Erythroblast (primary cell): ENCODE measurements around the gene CTSZ.

Experiments used
- DNase-seq, 2 experiments: peaks; one replicate each; lab custom pipeline; 2025; lab: John Stamatoyannopoulos, UW
- GATA1 ChIP-seq: IDR thresholded peaks from 2 replicates; pipeline ENCODE4 v1.6.1; 2011; ENCODE audit warnings: low read depth, mild to moderate bottlenecking, control low read depth, low read length, moderate library complexity
- POLR2A ChIP-seq: IDR thresholded peaks from 2 replicates; pipeline ENCODE4 v1.6.1; 2011; ENCODE audit warnings: mild to moderate bottlenecking, low read length

CTSZ gene

GRCh38 chr20:59003836-59004492 lies 3.1 kb downstream of the CTSZ start:
- TF ChIP-seq POLR2A (no peak), GATA1 (no peak)
- DNase-seq, result no peak

DNA sequence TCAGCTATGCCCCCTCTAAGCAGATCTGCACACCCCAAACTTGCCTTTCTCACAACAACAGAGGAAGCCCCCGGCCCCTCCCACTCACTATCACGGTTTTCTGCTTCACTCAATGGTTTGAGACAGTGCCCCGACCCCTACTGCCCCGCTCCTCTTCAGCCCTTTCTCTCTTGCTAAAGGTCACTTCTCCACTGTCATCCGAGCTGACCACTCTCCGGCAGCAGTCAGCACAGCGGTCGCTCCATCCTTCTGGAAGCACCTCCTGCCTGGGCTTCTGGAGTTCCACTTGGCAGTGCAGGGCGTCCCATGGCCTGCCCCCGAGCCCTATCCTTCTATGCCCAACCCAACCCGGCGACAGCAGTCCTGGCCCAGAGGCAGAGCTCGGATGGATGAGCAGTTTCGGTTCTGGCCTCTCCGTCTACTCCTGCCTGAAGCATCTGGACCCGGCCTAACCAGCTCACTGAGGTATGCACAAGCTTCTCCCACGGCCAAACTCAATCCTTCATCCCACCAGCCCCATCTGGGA lies 4.1 kb downstream of the CTSZ start:
- no peak for TF ChIP-seq POLR2A
- DNase-seq, result no peak

DNA sequence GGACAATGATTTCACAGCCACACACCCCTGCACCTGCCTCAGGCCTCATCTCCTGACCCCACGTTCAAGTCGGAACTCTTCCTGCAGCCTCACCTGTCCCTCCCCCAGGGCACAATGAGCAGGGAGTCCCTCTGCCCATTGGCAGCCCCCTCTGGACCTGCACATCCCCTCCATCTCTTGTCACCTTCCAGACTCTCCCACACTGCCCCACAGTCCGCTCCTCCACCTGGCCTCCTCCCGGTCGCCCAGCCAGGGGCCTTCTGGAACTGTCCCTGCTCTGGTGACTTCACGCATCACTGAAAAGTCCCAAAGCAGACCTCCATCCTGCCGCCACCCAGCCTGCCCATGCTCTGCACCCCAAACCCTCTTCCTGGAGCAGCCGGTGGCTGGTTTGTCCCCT lies 4.7 kb downstream of the CTSZ start:
- no peak for DNase-seq
- no peak for TF ChIP-seq POLR2A
- no peak for TF ChIP-seq GATA1

DNA sequence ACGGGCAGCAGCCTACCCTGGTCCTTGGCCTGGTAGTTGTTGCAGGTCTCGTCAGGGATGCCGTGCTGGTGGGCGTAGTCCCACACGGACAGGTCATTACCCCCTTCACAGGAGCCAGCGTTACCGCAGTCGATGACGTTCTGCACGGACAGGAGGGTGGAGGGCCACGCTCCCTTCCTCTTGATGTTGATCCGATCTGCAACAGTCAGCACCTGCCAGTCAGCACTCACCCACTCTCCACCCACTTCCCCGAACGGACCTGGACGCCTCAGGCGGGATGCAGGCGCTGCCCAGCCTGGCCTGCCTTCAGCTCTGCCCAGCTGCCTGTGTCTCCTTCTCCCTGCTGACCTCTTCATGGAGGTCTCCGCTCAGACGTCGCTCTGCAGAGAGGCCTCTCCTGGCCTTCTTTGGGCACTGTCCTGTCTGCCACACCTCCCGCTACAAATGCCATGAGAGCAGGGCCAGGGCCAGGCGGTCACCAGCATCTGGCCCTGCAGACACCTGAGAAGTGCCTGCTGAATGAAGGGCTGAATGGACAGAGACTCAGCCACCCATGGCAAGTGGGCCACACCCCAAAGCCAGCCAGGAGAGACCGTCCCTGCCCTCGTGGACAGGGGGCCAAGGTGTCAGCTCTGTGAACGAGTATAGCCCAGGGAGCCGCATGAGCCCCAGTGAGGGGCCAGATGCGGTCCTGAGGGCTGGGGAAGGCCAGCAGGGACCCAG lies 5.4 kb downstream of the CTSZ start:
- DNase-seq, result no peak
- TF ChIP-seq GATA1 (no peak), POLR2A (no peak)

DNA sequence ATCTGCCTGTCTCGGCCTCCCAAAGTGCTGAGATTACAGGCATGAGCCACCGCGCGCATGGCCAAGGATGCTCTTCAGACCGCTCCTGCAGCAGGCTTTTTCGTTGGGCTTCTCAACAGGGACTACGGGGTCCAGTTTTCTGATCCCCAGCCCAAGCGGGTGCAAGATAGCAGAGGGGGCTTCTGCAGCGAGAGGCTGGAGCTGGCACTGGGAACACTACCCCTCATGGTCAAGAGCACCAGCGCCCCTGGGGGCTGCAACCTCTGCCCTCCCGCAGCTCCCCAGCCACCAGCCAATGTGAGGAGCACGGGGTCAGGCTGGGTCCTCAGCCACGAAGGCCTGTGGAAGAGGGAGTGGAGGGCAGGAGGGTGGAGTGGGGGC lies 6.0 kb downstream of the CTSZ start:
- no peak for DNase-seq
- TF ChIP-seq GATA1, result no peak
- no peak for TF ChIP-seq POLR2A

GRCh38 chr20:59000326-59000725 lies 6.7 kb downstream of the CTSZ start:
- TF ChIP-seq GATA1 (no peak), POLR2A (no peak)
- no peak for DNase-seq

- DNase-seq, result no peak
- no peak for TF ChIP-seq POLR2A
- no peak for TF ChIP-seq GATA1
Observed at GRCh38 chr20:58998656-58999055, 8.4 kb downstream of the CTSZ start.

DNA sequence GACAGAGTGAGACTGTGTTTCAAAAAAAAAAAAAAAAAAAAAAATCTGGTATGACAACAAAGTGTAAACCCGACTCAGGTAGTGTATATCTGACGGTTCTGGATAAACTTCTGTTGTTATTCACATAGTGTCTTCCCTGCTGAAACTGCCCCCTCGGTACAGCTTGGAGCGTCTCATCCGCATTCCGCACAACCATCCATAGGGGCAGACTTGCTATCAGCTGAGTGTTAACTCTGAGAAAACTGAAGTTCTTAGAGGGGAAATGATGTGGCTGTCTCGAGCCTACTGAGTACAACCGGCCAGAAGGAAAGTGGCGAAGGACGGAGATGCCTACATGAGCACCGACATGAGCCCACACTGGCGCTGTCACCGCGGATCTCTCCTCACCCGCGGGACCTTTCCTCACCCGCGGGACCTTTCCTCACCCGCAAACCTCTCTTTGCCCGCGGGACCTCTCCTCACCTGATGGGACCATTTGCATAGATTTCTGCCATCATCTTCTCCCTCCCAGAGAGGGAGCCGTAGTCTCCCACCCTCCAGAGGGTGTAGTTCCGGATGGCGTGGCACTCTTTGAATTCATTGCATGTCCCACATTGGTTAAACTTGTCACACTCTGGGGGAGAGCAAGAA lies 9.8 kb downstream of the CTSZ start:
- DNase-seq, result no peak
- no peak for TF ChIP-seq POLR2A
- no peak for TF ChIP-seq GATA1

DNA sequence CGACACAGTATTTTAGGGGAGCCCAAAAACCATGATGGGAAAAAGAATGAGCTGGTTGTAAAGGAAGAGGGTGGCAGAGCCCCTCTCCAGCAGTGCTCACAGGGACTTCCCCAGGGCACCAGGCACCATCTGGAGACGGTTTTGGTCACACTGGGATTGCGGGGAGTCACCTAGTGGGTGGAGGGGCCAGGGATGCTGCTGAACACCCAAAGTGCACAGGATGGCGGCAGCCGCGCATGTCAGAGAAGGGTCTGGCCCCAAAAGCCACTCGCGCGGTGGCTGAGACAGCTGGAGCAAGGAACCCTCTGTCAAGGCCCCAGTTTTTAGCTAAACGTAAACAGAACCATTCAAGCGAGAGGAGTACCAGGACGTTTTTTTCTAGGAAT lies 10.8 kb downstream of the CTSZ start:
- no peak for DNase-seq
- TF ChIP-seq GATA1 (no peak), POLR2A (no peak)

DNA sequence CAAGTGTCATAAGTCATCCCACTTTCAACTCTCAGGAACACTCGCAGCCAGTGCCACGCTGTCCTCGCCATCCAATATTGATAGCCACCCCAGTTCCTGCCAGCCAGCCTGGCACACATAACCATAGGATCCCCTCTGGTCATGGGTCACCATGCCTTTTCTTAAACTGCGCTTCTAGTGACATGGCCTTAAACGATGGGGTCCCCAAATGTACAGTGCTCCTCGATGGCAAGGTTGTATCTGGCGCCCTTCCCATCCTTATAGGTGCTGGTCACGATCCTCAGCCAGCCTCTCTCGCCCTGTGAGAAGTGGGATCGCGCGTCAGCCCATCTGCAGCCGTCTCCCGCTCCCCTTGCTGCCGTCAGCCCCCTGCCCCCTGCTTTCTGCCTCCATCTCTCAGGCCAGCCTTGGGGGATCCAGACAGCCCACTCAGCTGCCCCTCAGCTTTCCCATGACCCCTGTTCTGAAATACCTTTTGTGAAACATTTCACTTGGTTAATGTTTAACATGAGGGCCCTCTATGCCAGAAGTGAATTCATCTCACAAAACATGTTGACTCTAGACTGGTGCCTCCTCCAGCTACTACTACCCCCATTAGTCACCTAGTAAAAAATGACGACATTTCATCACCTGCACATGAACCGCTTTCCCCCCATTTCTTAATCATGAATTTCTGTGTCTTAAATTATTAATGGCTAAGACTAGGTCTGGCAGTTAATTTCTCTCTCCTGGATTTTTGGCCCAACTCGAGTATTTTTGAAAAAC lies 11.4 kb downstream of the CTSZ start:
- TF ChIP-seq GATA1 (no peak), POLR2A (no peak)
- DNase-seq, result no peak

GRCh38 chr20:58994390-58995159 lies 12.5 kb downstream of the CTSZ start:
- TF ChIP-seq POLR2A (no peak), GATA1 (no peak)
- no peak for DNase-seq

GRCh38 chr20:58993332-58994248 lies 13.5 kb downstream of the CTSZ start:
- TF ChIP-seq POLR2A (no peak), GATA1 (no peak)
- DNase-seq, result no peak
